ENCODE measurements around the gene STXBP6. TPM values are rescaled to one million over a fixed set of nuclear protein-coding genes. Genes with fewer than 3 reads are reported as not detected.

The STXBP6 gene
- total RNA-seq, 1 donor from 2014 or later = 27.4 TPM

DNA sequence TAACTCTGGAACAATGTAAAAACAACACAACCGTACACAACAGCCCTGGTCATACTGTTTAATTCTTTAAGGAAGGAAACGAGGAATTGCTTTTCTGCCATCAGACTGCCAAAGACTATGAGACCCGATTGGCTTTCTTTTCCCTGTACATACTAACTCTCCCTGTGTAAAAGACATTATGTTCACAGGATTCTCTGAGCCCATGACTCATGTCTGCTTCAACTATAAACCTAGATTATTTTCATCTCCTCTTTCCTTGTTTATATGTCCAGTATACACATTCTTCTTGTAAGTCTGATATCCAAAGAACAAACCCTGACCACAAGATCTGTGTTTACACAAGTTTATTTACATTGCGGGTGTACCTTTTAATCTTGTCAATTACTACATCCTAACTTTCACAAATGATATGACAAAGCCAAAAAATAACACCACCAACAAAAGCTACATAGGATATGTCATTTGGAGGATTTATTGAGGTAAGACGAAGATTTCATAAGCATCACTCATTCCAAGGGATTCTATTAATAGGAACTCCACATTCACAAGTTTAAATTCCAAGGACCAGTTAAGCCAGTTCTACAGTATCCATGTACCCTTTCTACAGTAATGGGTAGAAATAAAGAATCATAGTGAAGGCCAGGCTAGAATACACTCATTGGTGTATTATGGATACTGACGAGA is 67.3 kb downstream of the STXBP6 start:
- Histone ChIP-seq H3K27ac (peak overlapping the region; percentile 7), H3K4me3 (no peak overlapping the region), H3K4me1 (peaks cover 16% of the 10 kb centered on the region), H3K27me3 (no peaks in the 10 kb centered on the region), H3K9me3 (no peaks in the 10 kb centered on the region), H3K36me3 (no peaks in the 10 kb centered on the region)
- intact Hi-C loops (cut with DNase I) = no loop called here
- peak; percentile 77 for ATAC-seq
- no peak for DNase-seq
- TF ChIP-seq, protein P1, sequence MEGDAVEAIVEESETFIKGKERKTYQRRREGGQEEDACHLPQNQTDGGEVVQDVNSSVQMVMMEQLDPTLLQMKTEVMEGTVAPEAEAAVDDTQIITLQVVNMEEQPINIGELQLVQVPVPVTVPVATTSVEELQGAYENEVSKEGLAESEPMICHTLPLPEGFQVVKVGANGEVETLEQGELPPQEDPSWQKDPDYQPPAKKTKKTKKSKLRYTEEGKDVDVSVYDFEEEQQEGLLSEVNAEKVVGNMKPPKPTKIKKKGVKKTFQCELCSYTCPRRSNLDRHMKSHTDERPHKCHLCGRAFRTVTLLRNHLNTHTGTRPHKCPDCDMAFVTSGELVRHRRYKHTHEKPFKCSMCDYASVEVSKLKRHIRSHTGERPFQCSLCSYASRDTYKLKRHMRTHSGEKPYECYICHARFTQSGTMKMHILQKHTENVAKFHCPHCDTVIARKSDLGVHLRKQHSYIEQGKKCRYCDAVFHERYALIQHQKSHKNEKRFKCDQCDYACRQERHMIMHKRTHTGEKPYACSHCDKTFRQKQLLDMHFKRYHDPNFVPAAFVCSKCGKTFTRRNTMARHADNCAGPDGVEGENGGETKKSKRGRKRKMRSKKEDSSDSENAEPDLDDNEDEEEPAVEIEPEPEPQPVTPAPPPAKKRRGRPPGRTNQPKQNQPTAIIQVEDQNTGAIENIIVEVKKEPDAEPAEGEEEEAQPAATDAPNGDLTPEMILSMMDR (IDR thresholded peaks at IDR 0.05) = no peak

DNA sequence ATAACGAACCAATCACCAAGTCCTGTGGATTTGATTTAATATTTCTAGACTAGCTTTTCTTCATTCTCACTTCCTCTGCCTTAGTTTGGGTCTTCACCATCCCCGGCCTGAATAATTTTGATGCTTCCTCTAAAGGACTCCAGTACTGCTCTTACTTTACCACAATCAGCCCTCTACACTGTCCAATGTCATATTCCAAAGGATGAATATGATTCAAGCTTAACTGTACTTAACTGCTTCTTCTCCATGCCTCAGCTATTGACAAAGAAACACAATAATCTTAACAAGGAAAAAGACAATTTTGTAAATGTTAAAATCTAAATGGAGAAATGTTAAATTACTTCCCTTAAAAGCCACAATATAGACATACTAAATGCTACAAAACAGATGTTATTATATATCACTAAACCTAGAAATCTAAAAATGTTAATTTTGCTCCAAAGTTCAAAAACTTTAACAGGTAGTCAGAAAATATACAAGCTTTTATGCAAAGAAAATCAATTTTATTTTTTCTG is 70.2 kb downstream of the STXBP6 start:
- Histone ChIP-seq H3K27me3 (no peaks in the 10 kb centered on the region), H3K36me3 (no peaks in the 10 kb centered on the region), H3K27ac (no peak overlapping the region), H3K9me3 (no peaks in the 10 kb centered on the region), H3K4me1 (peaks cover 3% of the 10 kb centered on the region), H3K4me3 (no peak overlapping the region)
- TF ChIP-seq, protein P1 (IDR thresholded peaks at IDR 0.05) = no peak
- ATAC-seq (no peak), DNase-seq (no peak)
- intact Hi-C loops (cut with DNase I) = no loop called here

DNA sequence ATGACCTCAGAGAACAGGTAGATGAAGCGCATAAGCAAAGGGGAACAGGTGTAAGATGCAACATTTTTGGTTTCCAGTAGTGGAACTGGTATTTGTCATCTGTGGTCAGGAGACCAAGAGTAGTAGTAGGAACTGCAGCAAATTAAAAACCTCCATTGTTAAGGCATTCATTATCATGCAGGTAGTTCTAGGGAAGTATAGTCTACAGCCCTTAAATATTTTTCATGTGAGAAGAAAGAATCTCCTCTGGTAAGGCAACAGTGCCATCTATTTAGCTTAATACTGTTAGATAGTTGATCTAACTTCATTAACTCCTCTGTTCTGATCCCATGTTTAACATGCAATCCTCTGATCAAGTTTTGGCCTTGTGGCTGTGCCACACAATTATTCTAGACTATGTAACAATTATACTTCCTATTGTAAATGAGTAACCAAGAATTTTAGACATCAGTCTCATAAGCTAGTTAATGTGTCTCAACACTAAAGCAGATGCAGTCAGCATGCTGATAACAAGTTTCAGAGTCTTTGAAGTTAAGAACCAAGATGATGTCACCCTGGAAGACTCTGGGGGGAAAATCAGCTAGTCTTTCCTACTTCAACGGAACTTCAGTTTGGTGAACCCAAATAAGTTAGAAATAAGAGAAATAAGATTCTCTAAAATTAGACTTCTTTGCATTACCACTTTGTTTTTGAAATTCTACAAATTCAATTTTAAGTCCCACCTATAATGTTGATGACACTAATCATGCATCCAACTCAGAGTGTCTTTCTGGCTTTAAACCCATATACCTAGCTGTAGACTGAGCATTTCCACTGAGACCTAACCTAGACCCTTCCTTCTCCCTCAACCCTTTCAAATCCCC is 70.9 kb downstream of the STXBP6 start:
- ATAC-seq = no peak
- no peak overlapping the region for H3K27ac ChIP-seq
- intact Hi-C loops (cut with DNase I) = no loop called here
- H3K9me3 ChIP-seq = no peaks in the 10 kb centered on the region
- no peaks in the 10 kb centered on the region for H3K4me1 ChIP-seq
- no peak for DNase-seq
- H3K27me3 ChIP-seq = no peaks in the 10 kb centered on the region
- H3K4me3 ChIP-seq = no peak overlapping the region
- TF ChIP-seq, protein P1 (IDR thresholded peaks at IDR 0.05) = no peak
- no peaks in the 10 kb centered on the region for H3K36me3 ChIP-seq

DNA sequence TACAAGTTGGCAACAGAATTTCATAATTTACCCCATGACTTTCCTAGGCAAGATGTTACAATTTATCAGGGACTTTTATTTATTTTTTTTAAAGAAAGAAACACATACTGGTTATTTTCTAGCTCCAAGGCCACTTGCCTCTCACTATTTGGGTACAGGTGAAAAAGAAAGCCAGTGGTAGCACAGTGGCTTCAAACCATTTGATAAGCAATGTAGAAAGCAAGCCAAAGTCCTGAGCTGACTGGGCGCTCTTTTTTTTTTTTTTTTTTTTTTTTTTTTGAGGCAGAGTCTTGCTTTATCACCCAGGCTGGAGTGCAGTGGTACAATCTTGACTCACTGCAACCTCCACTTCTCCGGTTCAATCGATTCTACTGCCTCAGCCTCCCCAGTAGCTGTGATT is 73.3 kb downstream of the STXBP6 start:
- Histone ChIP-seq H3K27ac (no peak overlapping the region), H3K4me3 (no peak overlapping the region), H3K27me3 (no peaks in the 10 kb centered on the region), H3K4me1 (no peaks in the 10 kb centered on the region), H3K36me3 (no peaks in the 10 kb centered on the region), H3K9me3 (no peaks in the 10 kb centered on the region)
- no peak for DNase-seq
- no peak for ATAC-seq
- intact Hi-C loops (cut with DNase I) = no loop called here
- TF ChIP-seq, protein P1 (IDR thresholded peaks at IDR 0.05) = no peak

DNA sequence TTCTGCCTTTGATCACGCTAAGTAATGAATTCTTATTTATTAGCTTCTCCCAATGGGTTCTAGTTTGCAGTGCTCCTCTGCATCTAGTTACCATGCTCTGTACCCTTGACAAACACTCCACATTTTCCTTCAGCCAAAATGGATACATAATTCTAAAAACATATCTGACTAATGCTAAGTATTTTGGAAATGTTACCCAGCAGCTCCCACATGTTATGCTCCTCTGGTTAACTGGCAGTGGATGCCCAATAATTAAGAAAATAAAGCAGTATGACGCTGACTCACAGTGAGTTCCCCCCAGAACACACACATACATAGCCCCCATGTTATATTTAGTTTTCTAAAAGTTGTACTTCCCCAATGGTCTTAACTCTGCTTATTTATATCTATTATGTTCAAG is 74.6 kb downstream of the STXBP6 start:
- DNase-seq (no peak), ATAC-seq (no peak)
- TF ChIP-seq, protein P1 (IDR thresholded peaks at IDR 0.05) = no peak
- Histone ChIP-seq H3K27me3 (no peaks in the 10 kb centered on the region), H3K4me3 (no peak overlapping the region), H3K27ac (no peak overlapping the region), H3K36me3 (no peaks in the 10 kb centered on the region), H3K9me3 (no peaks in the 10 kb centered on the region), H3K4me1 (no peaks in the 10 kb centered on the region)
- intact Hi-C loops (cut with DNase I) = no loop called here
